HG03039 (cell line): Measurements from ENCODE around the gene PAX9.
"Not testable (repeated sequence)": the region's sequence is repeated elsewhere in the genome, so short reads cannot be mapped to it uniquely, and the experiment has no call there.

ENCODE experiments used
- ATAC-seq: cut with Tn5 transposase; IDR thresholded peaks from one replicate; pipeline ENCODE4 v1.9.1; 2021; ENCODE audit warnings: mild to moderate bottlenecking, moderate library complexity; ENCODE audit not compliant: unreplicated experiment

Gene PAX9

DNA sequence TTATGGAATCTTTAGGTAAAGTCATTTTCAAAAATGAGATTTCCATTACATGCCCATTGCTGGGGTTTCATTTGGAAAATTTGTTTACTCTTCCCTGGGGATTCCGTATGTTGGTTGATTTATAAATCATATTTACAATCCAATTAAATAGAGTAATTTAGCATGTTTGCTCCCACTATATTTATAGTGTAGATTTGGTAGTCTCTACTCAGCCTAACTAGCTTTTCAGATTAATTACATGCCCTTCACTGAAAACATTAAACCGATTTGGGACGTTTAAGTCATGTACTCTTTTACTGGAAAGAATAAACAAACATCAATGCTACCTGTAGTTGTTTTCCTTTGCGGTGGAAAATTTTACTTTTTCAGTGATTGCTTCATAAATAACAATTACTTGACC is 10.4 kb downstream of the PAX9 start:
- ATAC-seq, result no peak

DNA sequence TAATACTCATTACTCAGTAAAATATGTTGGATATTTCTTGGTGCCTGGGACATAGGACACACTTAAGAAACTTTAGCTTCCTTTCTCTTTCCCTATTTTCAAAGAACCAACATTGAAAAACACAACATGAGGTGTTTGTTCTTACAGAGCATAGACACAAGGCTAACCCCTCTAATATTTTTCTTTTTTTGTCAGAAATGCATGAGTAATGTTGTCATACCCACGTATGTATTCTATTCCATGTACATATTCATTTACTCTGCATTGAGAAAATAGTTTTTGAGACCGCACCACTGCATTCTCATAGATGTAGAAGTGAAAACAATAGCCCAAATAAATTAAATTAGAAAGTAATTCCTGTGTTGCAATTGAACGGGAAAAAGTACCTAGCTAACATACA is 13.0 kb downstream of the PAX9 start:
- no peak for ATAC-seq

DNA sequence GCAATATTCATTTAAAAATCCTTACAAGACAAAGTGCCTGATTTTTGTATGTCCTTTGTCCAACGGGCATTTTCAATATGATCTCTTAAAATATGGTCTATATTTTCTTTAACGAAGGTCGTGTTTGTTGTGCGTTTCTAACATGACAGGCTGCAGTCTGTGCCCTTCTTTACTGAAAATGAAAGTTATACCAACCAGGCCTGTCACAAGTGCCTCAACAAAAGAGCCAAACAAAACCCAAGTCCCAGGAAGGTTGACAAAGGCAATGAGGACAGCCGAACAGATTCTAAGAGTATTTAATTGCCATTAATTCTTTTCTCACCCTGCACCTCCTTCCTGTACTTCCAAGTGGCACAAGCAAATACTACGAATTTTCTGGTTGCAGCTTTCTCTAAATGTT is 13.9 kb downstream of the PAX9 start:
- ATAC-seq, result no peak

DNA sequence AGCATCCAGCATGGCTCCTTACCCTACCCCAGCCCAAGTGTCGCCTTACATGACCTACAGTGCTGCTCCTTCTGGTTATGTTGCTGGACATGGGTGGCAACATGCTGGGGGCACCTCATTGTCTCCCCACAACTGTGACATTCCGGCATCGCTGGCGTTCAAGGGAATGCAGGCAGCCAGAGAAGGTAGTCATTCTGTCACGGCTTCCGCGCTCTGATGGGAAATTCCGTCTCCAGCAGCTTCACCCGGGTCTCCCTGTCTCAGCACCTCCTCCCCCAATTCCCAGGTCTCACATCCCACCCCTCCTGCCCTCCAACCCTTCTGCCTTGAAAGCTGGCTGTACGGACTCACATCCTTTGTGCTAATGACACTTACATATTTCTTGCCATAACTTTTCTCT is 14.6 kb downstream of the PAX9 start:
- ATAC-seq, result no peak

DNA sequence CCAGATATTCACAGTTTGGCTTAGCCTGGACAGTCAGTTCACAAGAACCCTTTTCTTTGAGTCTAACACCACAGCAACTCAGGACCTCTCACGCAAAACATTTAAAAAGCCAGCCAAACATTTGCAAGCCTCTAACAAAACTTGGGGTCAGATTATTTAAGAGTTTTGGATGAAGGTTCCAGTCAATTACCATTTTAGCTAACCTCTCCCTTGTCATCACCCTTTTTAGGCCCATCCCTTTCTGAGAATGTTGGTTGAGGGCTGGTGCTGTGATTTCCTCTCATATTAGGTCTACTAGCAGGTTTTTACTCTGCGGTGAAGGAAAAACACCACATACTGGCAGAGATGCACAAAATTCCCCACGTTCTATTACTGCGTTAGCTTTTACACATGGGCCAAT is 20.7 kb downstream of the PAX9 start:
- ATAC-seq, result no peak

DNA sequence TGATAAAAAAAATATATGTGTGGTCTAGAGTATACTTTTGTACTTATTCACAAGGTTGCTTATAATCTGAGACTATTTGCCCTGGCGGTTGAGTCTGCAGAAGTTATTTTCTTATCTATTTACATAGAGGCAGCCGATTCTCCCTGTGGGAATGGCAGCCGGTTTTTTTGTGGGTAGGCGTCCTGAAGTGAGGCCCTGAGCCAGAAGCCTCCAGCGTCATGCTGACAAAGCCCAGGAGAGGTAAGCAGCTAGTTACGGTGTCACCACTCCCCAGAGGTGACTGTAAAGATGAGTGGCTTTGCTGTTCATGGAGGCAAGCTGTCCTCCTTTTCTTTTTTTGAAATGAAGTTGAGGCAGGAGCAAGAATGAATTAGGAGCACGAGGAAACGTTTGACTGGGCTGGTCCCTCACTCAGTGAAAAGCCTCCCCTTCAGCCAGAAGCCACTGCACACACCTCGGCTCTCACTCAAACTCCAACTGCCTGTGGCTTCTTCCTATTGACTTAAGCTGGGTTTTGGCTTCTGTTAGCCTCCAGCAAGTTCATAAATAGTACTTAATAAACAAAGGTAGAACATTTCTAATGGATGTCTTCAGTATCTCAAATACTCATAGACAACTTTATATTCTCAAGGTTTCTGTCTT is 21.5 kb downstream of the PAX9 start:
- ATAC-seq, result no peak

DNA sequence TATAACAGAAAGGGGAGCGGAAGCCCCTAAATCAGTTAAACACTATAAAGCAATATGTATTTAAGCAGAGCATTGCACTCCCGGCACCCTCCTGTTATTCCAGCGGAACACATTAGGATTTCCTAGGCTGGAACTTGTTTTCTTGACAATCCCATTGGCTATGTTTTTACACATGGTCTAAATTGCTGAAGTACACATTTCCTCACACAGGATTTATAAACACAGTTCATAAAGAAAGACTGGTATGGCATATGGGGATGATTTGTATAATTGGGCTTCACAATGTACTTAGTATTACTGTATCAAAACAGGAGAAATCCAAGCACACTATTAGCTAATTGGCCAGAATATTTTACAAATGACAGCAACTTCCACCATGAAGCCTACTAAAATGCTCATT is 23.3 kb downstream of the PAX9 start:
- ATAC-seq, result no peak

DNA sequence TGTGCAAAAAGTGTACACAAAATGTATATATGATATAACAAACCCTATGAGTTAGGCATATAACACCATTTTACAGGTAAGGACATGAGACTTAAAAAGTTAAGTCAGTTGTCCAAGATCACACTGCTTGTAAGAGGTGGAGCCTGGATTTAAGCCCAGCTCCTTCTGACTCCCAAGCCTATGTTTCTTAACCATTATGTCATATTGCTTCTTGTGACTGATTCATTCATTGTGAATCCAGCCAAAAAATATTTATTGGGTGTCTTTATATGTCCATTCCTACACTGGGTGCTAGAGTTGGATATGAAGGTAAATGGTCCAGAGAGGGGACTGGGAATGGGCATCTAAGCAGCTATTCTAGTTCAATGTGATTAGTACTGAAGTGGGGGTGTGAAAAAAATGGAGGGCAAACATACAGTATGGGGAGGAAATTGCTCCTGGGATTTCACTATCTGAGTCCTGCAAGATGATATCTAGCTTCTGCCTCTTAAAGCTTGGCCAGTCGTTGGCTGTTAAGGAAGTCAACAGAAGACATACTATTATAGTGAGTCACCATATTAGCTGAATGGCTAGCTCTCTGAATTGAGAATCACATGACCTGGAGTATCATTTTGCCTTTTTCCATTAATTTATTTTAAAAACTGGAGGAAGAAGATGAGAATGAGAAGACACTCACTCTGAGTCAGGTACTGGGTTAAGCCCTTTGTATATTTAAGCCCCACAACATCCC is 28.8 kb downstream of the PAX9 start:
- no peak for ATAC-seq

DNA sequence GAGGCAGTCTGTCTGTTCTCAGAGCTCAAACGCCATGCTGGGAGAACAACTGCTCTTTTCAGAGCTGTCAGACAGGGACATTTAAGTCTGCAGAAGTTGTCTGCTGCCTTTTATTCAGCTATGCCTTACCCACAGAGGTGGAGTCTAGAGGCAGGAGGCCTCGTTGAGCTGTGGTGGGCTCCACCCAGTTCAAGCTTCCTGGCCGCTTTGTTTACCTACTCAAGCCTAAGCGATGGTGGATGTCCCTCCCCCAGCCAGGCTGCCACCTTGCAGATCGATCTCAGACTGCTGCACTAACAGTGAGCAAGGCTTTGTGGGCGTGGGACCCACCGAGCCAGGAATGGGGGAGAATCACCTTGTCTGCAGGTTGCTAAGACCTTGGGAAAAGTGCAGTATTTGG is 37.8 kb downstream of the PAX9 start:
- not testable (repeated sequence) for ATAC-seq

DNA sequence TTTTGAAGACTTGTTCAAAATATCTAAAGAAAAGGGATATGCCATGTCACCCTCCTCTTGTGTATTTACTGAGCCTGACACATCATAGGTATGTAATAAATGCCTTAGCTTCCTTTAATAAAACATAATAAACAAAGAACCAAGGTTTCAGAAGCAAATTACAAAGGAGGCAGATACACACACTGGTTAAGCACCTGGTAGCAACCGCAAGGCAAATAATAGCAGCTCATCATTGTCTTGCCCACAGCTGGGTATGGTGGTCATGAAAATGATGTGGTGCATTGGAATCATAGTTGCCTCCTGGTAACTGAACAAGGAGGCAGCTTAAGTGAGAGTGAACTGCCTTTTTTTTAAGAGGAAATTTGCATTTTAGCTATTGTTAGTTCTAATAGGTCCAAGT is 39.0 kb downstream of the PAX9 start:
- no peak for ATAC-seq

DNA sequence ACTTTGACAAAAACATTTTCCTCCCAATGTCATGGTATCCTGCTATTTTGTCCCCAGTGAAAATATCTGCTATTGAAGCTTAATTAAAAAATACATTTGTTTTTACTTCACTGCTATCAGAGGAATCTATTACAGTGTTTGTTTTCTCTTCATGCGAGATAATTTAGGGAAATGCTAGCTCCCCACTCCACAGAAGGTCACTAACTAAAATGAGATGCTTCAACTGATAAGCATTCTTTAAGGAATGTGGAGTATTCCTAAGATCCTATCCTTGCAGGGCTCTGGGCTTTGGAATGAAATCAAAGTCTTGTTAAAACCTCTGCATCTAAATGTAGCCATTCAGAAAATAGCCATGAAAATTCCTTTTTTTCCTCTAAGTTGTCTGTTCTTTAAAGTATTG is 39.5 kb downstream of the PAX9 start:
- ATAC-seq, result no peak

DNA sequence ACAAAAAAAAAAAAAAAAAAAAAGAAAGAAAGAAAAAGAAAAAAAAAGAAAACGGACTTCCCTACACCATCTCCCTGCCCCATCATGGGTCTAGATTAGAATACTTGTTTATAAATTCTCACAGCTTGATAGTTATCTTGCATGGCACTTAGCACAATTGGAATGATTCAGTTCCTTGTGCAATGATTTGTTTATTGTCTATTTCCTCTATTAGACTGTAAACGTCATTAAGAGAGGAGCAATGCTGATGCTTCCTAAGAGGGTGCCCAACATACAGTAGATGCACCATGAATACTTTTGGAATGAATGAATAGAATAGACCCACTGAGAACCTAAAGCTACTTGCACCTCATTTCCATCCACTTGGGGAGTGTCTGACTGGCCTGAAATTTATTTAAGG is 40.8 kb downstream of the PAX9 start:
- ATAC-seq, result no peak

DNA sequence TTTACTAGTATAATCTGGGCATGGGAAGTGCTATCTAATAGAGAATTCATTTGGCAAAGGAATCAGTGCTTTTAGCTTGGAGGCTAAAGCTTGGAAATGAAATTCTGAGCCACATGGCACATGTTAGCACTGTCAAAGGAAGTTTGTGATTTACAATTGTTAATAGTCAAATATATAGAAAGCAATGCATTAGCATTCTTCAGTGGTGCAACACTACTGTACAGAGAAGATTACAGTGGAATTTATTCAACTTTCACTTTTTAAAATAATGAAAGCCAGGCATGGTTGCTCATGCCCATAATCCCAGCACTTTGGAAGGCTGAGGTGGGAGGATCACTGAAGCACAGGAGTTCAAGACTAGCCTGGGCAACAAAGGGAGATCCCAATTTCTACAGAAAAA is 45.9 kb downstream of the PAX9 start:
- ATAC-seq, result no peak

DNA sequence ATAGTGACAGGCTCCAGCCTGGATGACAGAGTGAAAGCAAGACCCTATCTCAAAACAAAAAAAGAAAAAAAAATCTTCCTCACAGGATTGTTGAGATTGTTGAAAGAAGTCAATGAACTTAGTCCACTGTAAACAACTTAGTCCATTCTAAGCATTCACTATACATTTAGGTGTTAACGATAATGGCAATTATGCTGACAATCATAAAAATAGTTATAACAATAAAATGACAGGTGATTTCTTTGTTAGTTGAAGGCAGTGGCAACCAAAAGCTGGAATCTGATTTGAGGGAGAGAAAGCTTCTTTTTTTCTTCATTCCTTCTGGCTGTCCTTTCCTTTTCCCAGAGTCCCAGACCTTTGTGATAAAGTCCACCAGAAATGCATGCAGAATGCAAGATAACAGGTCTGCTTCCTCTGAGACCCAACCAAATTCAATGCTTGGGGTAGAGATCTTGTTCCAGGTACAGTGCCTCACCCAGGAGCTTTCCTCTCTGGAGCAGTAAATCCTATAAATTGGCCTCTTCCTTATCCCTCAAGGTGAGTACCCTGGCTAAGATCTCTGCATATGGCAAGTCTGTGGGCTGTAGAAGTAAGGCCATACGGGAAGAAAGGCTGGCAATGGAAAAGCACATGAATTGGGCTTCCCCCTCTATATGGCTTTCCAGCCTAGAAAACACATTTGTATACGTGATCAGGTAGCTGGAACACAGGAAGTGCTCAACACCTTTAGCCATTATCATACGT is 52.5 kb downstream of the PAX9 start:
- no peak for ATAC-seq

DNA sequence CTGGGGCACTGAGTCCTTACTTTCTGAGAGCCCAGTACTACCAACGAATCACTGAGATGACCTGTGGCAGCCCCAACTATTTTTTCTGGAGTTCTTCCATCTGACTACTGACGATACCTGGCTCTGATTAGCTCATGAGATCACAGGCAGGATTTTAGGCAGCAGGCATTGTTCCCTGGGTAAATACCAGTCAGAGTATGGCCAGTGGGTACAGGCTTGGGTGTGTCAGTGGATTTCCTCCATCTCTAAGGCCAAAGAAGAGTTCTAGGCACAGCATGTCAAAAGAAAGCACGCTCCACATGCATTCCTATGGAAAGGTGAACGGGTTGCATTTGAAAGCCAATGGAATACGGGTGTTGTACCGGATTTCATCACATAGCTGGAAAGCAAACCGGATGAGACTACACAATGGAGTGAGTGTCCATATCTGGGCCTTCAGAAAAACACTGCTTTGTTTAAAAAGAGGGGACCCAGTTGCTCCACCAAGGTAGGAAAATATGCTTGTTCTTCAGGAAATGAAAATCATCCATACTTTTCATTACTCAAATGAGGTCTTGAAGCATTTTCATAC is 55.0 kb downstream of the PAX9 start:
- no peak for ATAC-seq

DNA sequence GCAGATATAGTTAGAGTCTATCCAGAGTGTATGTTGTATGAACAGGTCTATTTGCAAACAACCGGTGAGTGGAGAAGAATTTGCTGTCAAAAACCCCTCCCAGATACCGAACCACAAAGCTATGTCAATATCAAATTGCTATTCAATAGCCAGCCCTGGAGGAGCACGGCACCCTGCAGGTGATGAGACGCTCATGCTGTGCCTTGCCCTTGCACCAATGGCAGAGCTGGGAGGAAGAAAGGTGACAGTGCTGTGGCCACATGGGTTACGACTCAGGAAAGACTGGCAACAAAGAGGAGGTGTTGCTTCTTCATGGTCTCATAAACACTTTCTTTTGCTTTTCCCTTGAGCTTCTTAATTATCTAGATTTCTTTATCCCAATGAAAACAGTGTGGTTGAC is 55.7 kb downstream of the PAX9 start:
- ATAC-seq, result no peak

DNA sequence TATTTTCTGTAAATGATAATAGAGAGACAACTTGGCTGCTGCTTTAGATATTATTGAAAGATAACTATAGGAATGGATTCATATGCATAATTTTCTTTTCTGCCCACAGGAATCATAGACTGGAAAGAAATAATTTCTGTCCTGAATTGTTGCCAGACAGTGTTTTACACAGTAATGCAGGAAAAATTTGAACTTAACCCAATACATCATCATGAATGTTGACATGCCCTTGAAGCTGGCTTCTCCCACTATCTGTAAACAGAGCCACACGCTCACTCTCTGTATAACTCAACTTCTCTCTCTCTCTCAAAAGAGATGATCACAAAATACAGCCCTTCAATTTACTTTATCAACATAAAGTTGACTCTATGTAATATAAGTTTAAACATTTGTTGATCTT is 56.6 kb downstream of the PAX9 start:
- ATAC-seq, result no peak

DNA sequence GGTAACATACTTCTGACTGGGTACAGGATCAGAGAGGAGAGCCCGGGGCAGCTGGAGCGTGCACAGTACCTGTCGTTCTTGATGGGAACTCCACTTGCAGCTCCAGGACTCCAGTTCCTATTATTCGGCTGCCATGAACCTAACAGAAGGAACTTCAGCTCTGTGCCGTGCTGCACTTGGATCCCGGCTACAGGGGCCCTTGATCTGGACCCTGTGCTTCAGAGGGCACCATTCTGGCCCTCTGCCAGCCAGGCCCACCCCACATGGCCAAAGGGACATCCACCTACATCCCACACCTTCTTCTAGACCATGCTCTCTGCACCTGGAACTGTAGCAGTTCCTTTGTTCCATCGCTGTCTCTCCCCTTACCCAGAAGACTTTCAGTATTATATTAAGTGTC is 58.2 kb downstream of the PAX9 start:
- no peak for ATAC-seq

DNA sequence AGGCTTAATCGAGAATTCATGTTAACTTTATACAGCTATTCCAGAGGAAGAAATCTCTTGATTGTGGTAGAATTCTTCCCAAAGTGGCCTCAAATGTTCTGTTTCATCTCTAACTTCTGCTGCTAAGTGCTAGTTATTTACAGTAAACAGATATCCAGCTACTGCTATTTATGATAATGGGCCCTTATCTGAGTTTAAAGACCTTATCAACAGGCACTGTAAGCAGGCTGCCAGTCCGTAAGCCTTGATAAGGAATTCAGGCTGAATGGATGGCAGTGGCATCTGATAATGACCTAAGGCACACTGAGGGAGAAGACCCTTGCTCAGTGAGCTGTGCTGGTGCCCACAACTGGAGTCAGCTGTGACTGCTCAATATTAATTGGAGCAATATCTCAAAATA is 59.0 kb downstream of the PAX9 start:
- ATAC-seq, result no peak

DNA sequence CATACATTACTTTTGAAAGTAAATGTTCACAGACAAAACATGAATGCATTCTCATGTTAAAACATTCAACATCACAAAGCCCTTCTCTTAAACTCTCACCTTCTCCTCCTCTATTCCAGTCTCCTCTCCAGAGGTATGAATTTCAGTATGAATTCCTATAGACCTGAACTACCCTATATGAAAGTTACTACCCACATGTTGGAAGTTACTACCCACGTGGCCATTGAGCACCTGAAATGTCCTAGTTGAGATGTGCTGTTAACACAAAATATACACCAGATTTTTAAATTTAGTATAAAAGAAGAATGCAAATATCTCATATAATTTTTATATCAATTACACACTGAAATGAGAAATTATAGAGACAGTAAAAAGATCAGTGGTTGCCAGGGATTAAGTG is 60.2 kb downstream of the PAX9 start:
- no peak for ATAC-seq

DNA sequence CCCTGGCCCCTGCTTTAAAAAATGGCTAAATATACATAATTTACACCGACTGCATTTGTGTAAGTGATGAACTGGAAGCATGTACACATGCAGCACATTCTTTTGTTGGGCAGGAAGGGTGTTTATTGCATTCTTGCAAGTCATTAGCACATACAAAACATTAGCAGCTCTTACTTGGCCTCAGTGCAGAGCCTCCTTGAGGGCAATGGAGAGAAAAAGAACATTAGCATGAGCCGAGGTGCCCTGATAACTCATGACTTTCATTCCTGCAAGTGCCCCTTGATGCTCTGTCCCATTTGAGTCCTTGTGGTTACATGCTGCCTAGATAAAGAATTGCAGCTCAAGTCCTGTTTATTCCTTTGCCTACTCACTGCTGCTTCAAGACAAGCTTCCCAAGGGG is 61.9 kb downstream of the PAX9 start:
- ATAC-seq, result no peak

DNA sequence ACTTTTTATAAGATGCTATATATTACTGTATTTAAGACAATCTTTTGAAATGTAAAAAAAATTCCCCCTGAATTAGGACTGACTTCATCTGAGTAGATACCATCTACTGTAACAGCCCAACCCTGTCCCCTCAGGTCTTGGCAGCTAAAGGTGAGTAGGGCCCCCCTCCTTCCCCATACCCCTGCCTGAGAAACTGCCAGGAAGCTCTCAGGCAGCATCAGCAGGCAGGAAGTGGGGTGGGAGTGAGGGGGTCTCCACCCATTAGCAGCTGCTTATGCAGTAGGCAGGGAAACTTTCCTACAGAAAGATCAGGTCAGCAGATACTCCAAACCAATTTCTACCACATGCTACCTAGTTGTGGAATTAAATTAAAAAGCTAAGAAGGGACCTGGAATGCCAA is 62.5 kb downstream of the PAX9 start:
- ATAC-seq, result no peak
